Activated CD8-positive, alpha-beta memory T cell treated with anti-CD3 and anti-CD28 coated beads, Interleukin-2, amount 50 U/mL, for 24 hours (primary cell): ENCODE results near the gene ADGRA3.
"Not testable (repeated sequence)": the region's sequence is repeated elsewhere in the genome, so short reads cannot be mapped to it uniquely, and the experiment has no call there.

Experiments used
- DNase-seq: peaks from one replicate; pipeline ENCODE4 v3.0.0-alpha.2; 2020; ENCODE audit errors: extremely low read depth

Gene ADGRA3

GRCh38 chr4:22444813-22445212 lies 71.1 kb downstream of the ADGRA3 start:
- DNase-seq, result no peak

- DNase-seq, result no peak
Observed at GRCh38 chr4:22442956-22443355, 72.9 kb downstream of the ADGRA3 start.

- DNase-seq, result no peak
Observed at GRCh38 chr4:22440999-22441398, 74.9 kb downstream of the ADGRA3 start.

- DNase-seq, result no peak
Observed at GRCh38 chr4:22439947-22440346, 75.9 kb downstream of the ADGRA3 start.

- DNase-seq, result no peak
Observed at GRCh38 chr4:22435652-22436051, 80.2 kb downstream of the ADGRA3 start.

- no peak for DNase-seq
Observed at GRCh38 chr4:22434895-22435294, 81.0 kb downstream of the ADGRA3 start.

- no peak for DNase-seq
Observed at GRCh38 chr4:22430626-22431025, 85.2 kb downstream of the ADGRA3 start.

- no peak for DNase-seq
Observed at GRCh38 chr4:22428441-22428840, 87.4 kb downstream of the ADGRA3 start.

- DNase-seq, result no peak
Observed at GRCh38 chr4:22427675-22428074, 88.2 kb downstream of the ADGRA3 start.

- no peak for DNase-seq
Observed at GRCh38 chr4:22420291-22420690, 95.6 kb downstream of the ADGRA3 start.

- DNase-seq, result no peak
Observed at GRCh38 chr4:22417408-22417807, 98.5 kb downstream of the ADGRA3 start.

- DNase-seq, result no peak
Observed at GRCh38 chr4:22416403-22416802, 99.5 kb downstream of the ADGRA3 start.

GRCh38 chr4:22414833-22415232 lies 101.0 kb downstream of the ADGRA3 start:
- DNase-seq, result no peak

- no peak for DNase-seq
Observed at GRCh38 chr4:22413471-22413870, 102.4 kb downstream of the ADGRA3 start.

GRCh38 chr4:22412013-22412412 lies 103.9 kb downstream of the ADGRA3 start:
- DNase-seq, result no peak

- no peak for DNase-seq
Observed at GRCh38 chr4:22410645-22411247, 105.1 kb downstream of the ADGRA3 start.

- DNase-seq, result no peak
Observed at GRCh38 chr4:22408474-22408873, 107.4 kb downstream of the ADGRA3 start.

- DNase-seq, result no peak
Observed at GRCh38 chr4:22407361-22407760, 108.5 kb downstream of the ADGRA3 start.

- no peak for DNase-seq
Observed at GRCh38 chr4:22398671-22399070, 117.2 kb downstream of the ADGRA3 start.

GRCh38 chr4:22391551-22391950 lies 124.3 kb downstream of the ADGRA3 start:
- DNase-seq, result no peak

- DNase-seq, result peak; percentile 6
Observed at GRCh38 chr4:22389240-22389870, 126.5 kb downstream of the ADGRA3 start.

- DNase-seq, result no peak
Observed at GRCh38 chr4:22385611-22386011, 130.3 kb downstream of the ADGRA3 start.

GRCh38 chr4:22384154-22384553 lies 131.7 kb downstream of the ADGRA3 start:
- DNase-seq, result no peak

GRCh38 chr4:22382216-22382615 lies 133.7 kb downstream of the ADGRA3 start:
- DNase-seq, result not testable (repeated sequence)
